Stimulated activated naive CD8-positive, alpha-beta T cell treated with anti-CD3 and anti-CD28 coated beads, Interleukin-15, amount 100 ng/mL, for 72 hours (primary cell): ENCODE data around the gene RHBDL1.
A peak's percentile ranks its signal among the peaks of the same experiment; 100 is the strongest.

ENCODE experiments used
- ATAC-seq: fragments of 150-1000 bp; cut with Tn5 transposase; 2 replicates; pipeline ENCODE4 v1.10.0; 2021; ENCODE audit warnings: mild to moderate bottlenecking, moderate library complexity
- DNase-seq, 2 donors: peaks; one replicate each; pipeline ENCODE4 v3.0.0; 2021 to 2022
- H3K27ac Mint-ChIP-seq, 2 donors: one replicate each; pipeline ENCODE4 v1.8.0; 2022; ENCODE audit warnings: mild to moderate bottlenecking in 2 of 2, mixed read lengths in 2 of 2, moderate library complexity in 2 of 2
- H3K27me3 Mint-ChIP-seq: one replicate; pipeline ENCODE4 v1.8.0; 2022; ENCODE audit warnings: mixed read lengths
- H3K4me1 Mint-ChIP-seq: one replicate; pipeline ENCODE4 v1.8.0; 2022; ENCODE audit warnings: mild to moderate bottlenecking, mixed read lengths
- H3K4me3 Mint-ChIP-seq, 2 donors: one replicate each; pipeline ENCODE4 v1.8.0; 2022; ENCODE audit warnings: mild to moderate bottlenecking in 2 of 2, mixed read lengths in 2 of 2, moderate library complexity in 1 of 2
- H3K9me3 Mint-ChIP-seq, 2 donors: one replicate each; pipeline ENCODE4 v1.8.0; 2022; ENCODE audit warnings: mixed read lengths in 2 of 2

RHBDL1 gene

DNA sequence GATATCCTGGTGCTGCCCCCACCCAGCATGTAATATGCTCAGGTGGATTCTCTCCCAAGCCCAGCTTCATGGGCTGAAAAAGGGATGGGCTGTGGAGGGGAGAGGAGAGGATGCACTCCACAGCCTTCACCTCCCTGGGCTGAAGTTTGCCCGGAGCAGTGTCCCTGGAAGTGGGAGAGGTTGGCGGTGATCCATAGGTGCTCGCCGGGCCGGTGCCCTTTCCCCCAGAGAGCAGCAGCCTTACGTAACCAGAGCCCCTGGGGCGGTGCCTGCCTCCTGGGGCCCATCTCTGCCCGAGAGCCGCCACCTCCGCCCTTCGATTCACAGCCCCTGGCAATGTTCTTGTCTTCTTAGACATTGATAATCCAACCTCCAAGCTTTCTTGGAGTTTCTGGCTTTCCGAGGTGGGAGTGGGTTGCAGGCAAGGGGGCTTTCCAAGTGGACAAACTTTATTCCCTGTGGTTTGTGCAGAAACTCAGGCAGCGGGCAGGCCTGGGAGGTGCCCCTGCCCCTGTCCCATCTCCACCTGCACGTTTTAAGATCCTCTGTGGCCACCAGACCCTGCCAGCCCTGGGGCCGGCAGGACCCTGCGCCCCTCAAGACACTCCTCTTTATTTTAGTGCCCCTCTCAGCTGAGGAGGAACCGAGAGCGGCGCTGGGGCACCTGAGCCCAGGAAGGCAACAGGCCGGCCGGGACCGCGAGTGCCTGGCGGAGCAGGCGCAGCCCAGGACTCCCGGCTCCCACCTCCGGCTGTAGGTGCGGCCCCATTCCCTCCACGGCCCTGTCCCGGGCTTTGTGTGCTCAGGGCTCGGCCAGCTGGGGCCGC lies 29.4 kb upstream of the RHBDL1 start:
- H3K27me3 Mint-ChIP-seq, result no peaks in the 10 kb centered on the region
- no peak for ATAC-seq
- DNase-seq, result no peak
- H3K9me3 Mint-ChIP-seq, result no peaks in the 10 kb centered on the region
- H3K4me1 Mint-ChIP-seq, result peaks cover 71% of the 10 kb centered on the region
- no peak overlapping the region for H3K4me3 Mint-ChIP-seq
- no peak overlapping the region for H3K27ac Mint-ChIP-seq

DNA sequence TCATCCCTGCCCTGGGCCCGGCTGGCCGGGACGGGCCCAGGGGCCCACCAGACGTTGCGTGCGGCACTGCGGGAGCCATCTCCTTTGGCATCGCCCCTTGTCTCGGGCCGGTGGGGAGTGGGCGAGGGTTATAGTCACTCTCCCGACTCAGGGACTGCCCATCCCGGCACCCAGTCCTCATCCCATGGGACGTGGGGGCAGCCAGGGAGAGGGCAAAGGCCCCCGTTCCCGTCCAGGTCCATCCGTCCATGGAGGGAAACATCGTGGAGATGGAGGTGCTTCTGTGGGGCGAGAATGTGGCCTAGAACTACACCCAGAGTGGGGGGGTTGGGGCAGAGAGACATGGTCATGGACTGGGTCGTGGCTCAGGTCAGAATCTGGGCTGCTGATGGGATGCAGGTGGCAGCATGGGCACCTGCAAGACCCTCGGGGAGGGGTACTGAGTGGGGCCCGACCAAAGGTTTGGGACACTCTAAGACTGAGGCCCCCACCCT lies 28.7 kb upstream of the RHBDL1 start:
- DNase-seq, result no peak
- Mint-ChIP-seq H3K9me3 (no peaks in the 10 kb centered on the region), H3K27me3 (no peaks in the 10 kb centered on the region), H3K4me1 (peaks cover 78% of the 10 kb centered on the region), H3K4me3 (no peak overlapping the region), H3K27ac (no peak overlapping the region)
- no peak for ATAC-seq

DNA sequence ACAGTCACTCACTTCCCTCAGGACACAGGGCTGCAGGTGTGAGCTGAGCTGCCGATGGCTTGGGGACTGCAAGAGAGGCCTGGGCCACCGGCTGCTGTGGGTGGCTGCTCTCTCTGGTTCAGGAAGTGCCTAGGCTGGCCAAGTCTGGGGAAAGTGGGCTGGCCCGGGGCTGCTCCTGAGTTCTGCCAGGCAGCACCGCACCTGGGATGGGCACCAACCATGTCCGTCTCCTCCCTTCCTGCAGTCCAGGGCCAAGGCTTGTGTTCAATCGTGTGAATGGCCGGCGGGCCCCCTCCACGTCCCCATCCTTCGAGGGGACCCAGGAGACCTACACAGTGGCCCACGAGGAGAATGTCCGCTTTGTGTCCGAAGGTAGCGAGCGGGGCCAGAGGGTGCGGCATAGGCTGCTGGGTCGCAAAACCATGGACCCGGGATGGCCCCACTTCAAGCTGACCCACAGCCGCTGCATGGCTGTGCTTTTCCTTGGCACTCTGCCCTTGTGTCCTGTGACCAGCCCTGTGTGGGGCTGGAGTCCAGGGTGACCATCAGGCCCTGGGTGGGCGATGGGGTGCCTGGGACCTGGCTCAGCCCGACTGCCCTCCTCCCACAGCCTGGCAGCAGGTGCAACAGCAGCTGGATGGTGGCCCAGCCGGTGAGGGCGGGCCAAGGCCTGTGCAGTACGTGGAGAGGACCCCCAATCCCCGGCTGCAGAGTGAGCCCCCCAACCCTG lies 28.1 kb upstream of the RHBDL1 start:
- peak overlapping the region in 1 of 2 donors; percentile 58 for H3K4me3 Mint-ChIP-seq

DNA sequence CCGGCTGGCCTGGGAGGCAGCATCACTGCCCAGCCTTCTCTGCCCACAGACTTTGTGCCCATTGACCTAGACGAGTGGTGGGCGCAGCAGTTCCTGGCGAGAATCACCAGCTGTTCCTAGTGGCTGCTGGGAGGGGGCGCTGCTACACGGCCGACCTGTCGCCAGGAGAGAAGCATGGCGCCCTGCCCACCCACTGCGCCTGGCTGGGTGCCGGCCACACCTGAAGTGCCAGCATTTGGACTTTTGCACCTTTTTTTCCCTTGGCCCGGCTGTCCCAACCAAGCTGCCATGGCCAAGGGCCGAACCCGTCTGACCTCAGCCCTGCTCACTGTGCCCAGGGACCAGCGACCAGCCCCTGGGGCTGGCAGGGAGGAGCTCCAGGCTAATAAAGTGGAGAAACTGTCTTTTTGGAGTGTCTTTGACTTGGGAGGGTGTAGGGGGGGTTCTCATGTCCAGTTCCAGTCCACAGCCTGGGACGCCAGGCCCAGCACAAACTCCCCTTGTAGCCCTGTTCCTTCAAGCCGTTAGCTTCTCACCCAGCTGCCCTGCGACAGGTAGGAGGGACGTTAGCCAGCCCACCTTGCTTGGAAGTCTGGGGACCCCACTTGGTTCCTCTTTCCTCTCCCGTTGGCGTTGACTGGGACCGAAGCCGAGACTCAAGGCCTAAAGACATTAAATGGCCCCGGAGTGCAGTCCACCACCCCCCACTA lies 27.2 kb upstream of the RHBDL1 start:
- Mint-ChIP-seq H3K27ac (peak overlapping the region; percentile 52 to 94), H3K4me1 (peaks cover 70% of the 10 kb centered on the region), H3K4me3 (peak overlapping the region; percentile 86 to 90), H3K27me3 (no peaks in the 10 kb centered on the region), H3K9me3 (no peaks in the 10 kb centered on the region)
- peak; percentile 19 for ATAC-seq
- peak; percentile 34 to 57 for DNase-seq

More for the DNA sequence above, 28.1 kb upstream of the RHBDL1 start:
- Mint-ChIP-seq H3K4me1 (peaks cover 78% of the 10 kb centered on the region), H3K27ac (no peak overlapping the region), H3K27me3 (no peaks in the 10 kb centered on the region), H3K9me3 (no peaks in the 10 kb centered on the region)
- DNase-seq, result no peak
- no peak for ATAC-seq

DNA sequence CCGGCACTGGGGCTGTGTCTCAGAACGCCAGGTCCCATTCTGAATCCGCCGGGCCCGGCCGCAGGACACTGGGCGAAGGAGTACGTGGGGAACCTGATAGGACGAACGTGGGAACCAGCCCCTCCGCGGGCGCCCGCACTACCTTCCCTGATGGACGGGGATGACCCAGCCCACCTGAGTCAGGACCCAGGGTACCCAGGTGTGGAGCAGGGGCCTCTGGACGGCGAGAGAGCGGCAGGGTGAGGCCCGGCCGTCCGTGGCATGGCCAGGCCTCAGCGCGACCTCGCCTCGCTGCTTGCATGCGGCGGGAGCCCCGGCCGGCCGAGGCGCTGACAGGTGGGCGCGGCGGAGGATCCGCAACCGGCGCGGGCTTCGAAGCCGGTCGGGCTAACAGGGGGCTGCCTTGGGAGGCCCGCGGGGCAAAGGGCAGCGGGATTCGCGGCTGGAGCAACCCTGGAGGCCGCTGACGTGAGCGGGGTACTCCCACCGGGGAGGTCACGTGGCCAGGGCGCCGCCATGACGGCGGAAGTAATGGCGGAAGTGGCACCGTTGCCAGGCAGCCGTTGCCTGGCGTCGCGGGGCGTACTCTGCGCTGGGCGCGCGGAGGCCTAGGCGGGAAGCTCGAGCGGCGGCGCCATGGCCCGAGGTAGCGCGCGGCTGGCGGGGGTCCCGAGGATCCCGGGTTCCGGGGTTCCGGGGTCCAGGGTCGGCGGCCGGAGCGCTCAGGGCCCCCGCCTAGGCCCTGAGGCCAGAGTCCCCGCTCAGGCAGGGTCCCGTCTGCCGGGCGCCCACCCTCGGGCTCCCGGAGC lies 26.5 kb upstream of the RHBDL1 start, which contains the start of gene WDR90:
TSS of gene WDR90 (plus strand) at position 585 of the 809 bp plus-strand sequence. CDS start at position 637, 52 bp downstream.
- Mint-ChIP-seq H3K4me1 (peaks cover 62% of the 10 kb centered on the region), H3K27ac (peak within 1 kb of the TSS; percentile 52 to 94), H3K9me3 (no peaks in the 10 kb centered on the region), H3K4me3 (peak within 1 kb of the TSS; percentile 86 to 90), H3K27me3 (no peaks in the 10 kb centered on the region)
- DNase-seq (peak; percentile 86 to 92), ATAC-seq (peak; percentile 93)

DNA sequence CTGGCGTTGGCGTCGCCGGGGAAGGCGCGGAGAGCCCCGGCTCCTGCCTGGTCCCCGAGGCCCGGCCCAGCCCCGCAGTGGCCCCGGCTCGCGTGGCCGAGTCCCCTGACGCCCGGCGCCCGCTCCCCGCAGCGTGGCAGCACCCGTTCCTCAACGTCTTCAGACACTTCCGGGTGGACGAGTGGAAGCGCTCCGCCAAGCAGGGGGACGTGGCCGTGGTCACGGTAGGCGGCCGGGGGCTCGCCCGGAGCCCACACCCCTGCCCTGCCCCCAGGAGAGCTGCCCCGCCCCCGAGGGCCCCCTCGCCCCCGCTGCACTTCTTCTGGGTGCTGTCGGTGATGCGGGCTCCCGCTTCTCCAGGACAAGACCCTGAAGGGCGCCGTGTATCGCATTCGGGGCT lies 25.8 kb upstream of the RHBDL1 start:
- H3K4me3 Mint-ChIP-seq, result peak overlapping the region; percentile 79 to 81
- peak overlapping the region in 1 of 2 donors; percentile 82 for H3K27ac Mint-ChIP-seq
- H3K4me1 Mint-ChIP-seq, result peaks cover 56% of the 10 kb centered on the region
- no peaks in the 10 kb centered on the region for H3K9me3 Mint-ChIP-seq
- no peak for DNase-seq
- H3K27me3 Mint-ChIP-seq, result no peaks in the 10 kb centered on the region
- ATAC-seq, result peak; percentile 21

DNA sequence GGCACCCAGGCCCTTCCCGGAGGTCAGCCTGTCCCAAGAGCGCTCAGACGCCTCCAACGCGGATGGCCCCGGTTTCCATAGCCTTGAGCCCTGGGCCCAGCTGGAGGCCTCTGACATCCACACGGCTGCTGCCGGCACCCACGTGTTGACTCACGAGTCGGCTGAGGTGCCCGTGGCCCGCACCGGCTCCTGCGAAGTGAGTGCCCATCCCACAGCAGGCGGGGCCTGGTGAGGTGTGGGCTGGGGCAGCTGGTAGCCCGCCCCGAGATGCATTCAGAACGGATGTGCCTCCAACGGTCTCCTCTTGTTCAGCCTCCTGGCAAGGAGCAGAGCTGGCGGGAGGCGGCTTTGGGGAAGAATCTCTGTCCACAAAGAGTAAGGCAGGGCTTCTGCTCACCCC lies 23.6 kb upstream of the RHBDL1 start:
- H3K4me1 Mint-ChIP-seq, result peaks cover 35% of the 10 kb centered on the region
- H3K9me3 Mint-ChIP-seq, result no peaks in the 10 kb centered on the region
- H3K4me3 Mint-ChIP-seq, result no peak overlapping the region
- DNase-seq, result no peak
- H3K27me3 Mint-ChIP-seq, result no peaks in the 10 kb centered on the region
- no peak overlapping the region for H3K27ac Mint-ChIP-seq
- no peak for ATAC-seq

DNA sequence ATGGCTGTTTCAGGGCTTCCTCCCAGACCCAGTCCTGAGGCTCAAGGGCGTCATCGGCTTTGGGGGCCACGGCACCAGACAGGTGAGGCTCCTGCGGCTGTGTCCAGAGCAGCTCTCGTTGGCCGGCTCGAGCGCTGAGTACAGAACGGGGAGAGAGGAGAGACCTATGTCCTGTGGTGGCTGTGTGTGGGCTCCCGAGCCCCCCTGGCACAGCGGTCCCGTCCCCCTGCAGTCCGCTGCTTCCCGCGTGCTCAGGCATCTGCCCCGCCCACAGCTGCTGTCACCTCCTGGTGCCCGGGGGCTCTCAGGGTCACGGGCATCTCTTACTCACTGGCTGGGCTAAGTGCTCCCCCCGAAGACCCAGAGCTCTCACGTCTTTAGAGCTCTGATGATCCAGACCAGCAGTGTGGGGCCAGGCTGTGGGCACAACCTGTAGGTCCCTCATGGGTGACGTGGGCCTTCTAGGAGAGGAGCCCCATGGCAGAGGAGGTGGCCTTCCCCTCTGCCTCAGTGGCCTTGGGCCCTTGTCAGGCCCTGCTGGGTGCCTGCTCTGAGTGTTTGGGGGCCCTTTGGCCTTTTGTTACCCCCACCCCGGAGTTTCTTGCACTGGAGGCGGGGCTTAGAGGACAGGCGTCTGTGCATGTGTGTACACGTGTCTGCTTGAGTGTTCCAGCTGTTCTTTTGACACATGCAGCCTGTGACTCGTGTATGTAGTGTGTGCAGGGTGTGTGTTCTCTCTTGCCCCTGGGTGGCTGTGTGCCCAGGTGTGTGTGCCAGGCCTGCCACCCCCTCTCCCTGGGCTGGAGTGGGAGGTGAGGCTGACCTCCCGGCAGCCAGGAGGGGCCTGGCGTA lies 22.8 kb upstream of the RHBDL1 start:
- ATAC-seq (no peak), DNase-seq (no peak)
- Mint-ChIP-seq H3K4me3 (no peak overlapping the region), H3K9me3 (no peaks in the 10 kb centered on the region), H3K27me3 (no peaks in the 10 kb centered on the region), H3K4me1 (peaks cover 27% of the 10 kb centered on the region), H3K27ac (peak overlapping the region in 1 of 2 donors; percentile 76)

DNA sequence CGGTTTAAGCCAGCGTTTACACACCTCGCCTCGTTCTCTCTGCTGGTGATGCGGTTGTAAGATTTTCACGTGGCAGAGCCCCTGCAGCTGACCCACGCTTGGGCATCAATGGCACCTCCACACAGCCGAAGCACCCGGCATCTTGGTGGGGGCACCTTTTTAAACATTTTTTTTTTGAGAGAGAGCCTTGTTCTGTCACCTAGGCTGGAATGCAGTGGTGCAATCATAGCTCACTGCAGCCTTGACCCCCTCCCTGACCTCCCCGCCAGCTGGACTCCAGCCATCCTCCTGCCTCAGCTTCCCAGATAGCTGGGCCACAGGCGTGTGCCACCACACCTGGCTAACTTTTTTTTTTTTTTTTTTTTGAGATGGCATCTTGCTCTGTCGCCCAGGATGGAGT lies 21.4 kb upstream of the RHBDL1 start:
- no peaks in the 10 kb centered on the region for H3K9me3 Mint-ChIP-seq
- ATAC-seq (no peak), DNase-seq (no peak)
- no peak overlapping the region for H3K4me3 Mint-ChIP-seq
- H3K27me3 Mint-ChIP-seq, result no peaks in the 10 kb centered on the region
- H3K4me1 Mint-ChIP-seq, result peaks cover 19% of the 10 kb centered on the region
- peak overlapping the region in 1 of 2 donors; percentile 34 for H3K27ac Mint-ChIP-seq

DNA sequence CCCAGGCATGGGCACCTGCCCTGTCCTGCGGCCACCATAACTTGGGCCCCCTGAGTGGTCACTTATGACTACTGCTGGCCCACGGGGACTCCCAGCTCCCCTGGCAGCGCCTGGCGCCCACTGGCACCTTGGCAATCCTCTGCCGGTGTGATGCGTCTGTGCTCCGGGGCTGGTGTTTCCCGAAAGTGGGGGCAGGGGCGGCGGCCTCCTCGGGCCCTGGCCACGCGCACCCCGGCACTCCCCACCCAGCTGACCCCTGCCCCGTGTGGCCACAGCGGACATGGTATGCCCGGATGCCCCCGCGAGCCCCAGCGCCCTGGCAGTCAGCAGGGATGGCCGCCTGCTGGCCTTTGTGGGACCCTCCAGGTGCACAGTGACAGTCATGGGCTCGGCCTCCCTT lies 18.0 kb upstream of the RHBDL1 start:
- Mint-ChIP-seq H3K4me1 (peaks cover 15% of the 10 kb centered on the region), H3K9me3 (no peaks in the 10 kb centered on the region), H3K4me3 (no peak overlapping the region), H3K27me3 (no peaks in the 10 kb centered on the region), H3K27ac (no peak overlapping the region)
- DNase-seq, result no peak
- no peak for ATAC-seq

DNA sequence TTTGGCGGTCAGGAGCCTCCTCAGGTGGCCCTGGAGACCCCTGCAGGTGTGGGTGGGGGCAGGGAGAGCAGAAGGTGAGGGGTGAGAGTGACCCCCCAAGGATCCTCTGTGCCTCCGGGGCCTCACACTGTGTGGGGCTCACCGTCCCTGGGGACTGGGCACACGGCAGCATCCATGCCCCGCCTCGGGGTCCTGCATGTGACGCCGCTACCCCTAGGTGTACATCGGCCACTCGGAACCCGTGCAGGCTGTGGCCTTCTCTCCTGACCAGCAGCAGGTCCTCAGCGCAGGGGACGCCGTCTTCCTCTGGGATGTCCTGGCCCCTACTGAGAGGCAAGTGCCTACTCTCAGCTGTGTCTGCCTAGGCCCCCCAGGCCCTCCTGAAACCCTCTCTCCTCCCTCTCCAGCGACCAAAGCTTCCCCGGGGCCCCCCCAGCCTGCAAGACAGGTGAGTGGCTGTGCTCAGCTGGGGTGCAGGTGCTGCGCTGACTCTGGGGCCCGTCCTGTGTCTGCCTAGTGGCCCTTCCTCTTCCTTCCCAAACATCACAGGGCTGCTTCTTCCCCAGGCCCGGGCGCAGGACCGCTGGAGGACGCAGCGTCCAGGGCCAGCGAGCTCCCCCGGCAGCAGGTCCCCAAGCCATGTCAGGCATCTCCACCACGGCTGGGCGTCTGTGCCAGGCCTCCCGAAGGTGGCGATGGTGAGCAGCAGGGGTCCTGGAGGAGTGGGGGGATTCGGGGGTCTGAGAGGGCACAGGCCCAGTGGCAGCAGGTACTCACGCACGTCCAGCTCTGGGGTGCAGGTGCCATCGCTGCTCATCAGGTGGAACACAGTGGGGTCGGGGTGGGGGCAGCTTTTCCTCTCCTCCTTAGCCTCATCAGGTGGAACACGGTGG lies 16.5 kb upstream of the RHBDL1 start:
- Mint-ChIP-seq H3K27me3 (no peaks in the 10 kb centered on the region), H3K27ac (peak overlapping the region in 1 of 2 donors; percentile 65)

DNA sequence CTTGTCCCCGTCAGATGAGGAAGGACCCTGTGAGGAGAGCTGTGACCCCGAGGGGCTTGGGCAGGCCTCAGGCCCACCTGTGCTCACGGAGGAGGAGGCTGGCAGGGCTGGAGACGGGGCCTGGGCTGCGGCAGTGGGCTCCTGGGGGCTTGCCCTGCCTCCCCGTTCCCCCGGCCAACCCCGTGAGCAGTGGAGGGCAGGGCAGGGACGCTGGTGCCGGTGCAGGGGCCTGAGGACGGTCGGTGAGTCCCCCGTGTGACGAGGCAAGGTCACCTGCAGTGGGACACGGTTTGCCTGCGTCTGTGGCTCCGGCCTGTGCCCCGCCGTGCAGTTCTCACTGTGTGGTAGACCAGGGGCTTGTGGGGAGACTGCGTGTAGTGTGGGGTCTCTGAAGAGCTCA lies 15.9 kb upstream of the RHBDL1 start:
- H3K27me3 Mint-ChIP-seq, result no peaks in the 10 kb centered on the region
- DNase-seq, result no peak
- no peaks in the 10 kb centered on the region for H3K9me3 Mint-ChIP-seq
- no peak overlapping the region for H3K27ac Mint-ChIP-seq
- no peak overlapping the region for H3K4me3 Mint-ChIP-seq
- peaks cover 15% of the 10 kb centered on the region for H3K4me1 Mint-ChIP-seq
- no peak for ATAC-seq

More for the DNA sequence above, 16.5 kb upstream of the RHBDL1 start:
- Mint-ChIP-seq H3K9me3 (no peaks in the 10 kb centered on the region), H3K4me1 (peaks cover 15% of the 10 kb centered on the region), H3K4me3 (no peak overlapping the region)
- DNase-seq, result no peak
- ATAC-seq, result no peak

DNA sequence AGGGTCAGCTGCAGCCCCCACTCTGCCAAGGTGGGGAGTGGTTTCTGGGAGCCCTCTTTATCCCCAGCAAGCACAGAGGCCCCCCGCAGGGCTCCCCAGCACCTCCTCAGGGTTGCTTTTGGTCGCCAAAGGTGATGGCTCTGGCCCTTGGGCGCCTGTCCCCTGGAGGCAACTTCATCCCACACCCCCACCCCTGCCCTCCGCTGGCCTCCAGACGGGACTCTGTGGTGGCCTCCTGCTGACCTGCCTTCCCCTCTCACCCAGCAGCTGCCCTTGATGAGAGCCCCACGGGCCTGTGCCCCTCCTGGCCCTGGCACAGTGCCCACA lies 15.4 kb upstream of the RHBDL1 start:
- H3K4me1 Mint-ChIP-seq, result peaks cover 15% of the 10 kb centered on the region
- H3K4me3 Mint-ChIP-seq, result no peak overlapping the region
- H3K27me3 Mint-ChIP-seq, result no peaks in the 10 kb centered on the region
- no peaks in the 10 kb centered on the region for H3K9me3 Mint-ChIP-seq
- ATAC-seq, result no peak
- no peak for DNase-seq
- H3K27ac Mint-ChIP-seq, result no peak overlapping the region
